DMS 273 treated with DMSO at 0.1 percent for 48 hours (cell line): ENCODE results near the gene HSPB8.

ENCODE experiments used
- DNase-seq: peaks from one replicate; lab custom pipeline; 2025; lab: John Stamatoyannopoulos, UW

HSPB8 gene

GRCh38 chr12:119171291-119171690 is 7.4 kb upstream of the HSPB8 start:
- DNase-seq: no peak

GRCh38 chr12:119171691-119172425 is 6.9 kb upstream of the HSPB8 start:
- no peak for DNase-seq

GRCh38 chr12:119175081-119175480 is 3.6 kb upstream of the HSPB8 start:
- DNase-seq: no peak

- peak; percentile 24 for DNase-seq
These were observed 2.3 kb upstream of the HSPB8 start for GRCh38 chr12:119176267-119177055.

GRCh38 chr12:119177056-119177325 is 1.7 kb upstream of the HSPB8 start:
- DNase-seq: no peak

GRCh38 chr12:119177724-119178380 is 879 bp upstream of the HSPB8 start:
- no peak for DNase-seq

GRCh38 chr12:119179335-119180021 is 747 bp downstream of the HSPB8 start:
- DNase-seq: no peak

- no peak for DNase-seq
These were observed 1.8 kb downstream of the HSPB8 start for GRCh38 chr12:119180380-119181040.

GRCh38 chr12:119181202-119181601 is 2.5 kb downstream of the HSPB8 start:
- no peak for DNase-seq

- no peak for DNase-seq
These were observed 3.2 kb downstream of the HSPB8 start for GRCh38 chr12:119181944-119182343.

- no peak for DNase-seq
These were observed 4.2 kb downstream of the HSPB8 start for GRCh38 chr12:119182701-119183493.

- no peak for DNase-seq
These were observed 5.4 kb downstream of the HSPB8 start for GRCh38 chr12:119183942-119184695.

- no peak for DNase-seq
These were observed 16.5 kb downstream of the HSPB8 start for GRCh38 chr12:119195256-119195655.

- no peak for DNase-seq
These were observed 19.7 kb downstream of the HSPB8 start for GRCh38 chr12:119198440-119198839.

GRCh38 chr12:119200601-119201000 is 21.9 kb downstream of the HSPB8 start:
- DNase-seq: no peak

- no peak for DNase-seq
These were observed 23.2 kb downstream of the HSPB8 start for GRCh38 chr12:119201789-119202543.

- no peak for DNase-seq
These were observed 23.8 kb downstream of the HSPB8 start for GRCh38 chr12:119202544-119202943.

GRCh38 chr12:119204131-119204530 is 25.4 kb downstream of the HSPB8 start:
- no peak for DNase-seq

- no peak for DNase-seq
These were observed 26.0 kb downstream of the HSPB8 start for GRCh38 chr12:119204671-119205285.
